ENCODE data around the gene PAF1.

GRCh38 chr19:39336483-39336882 lies 54.4 kb downstream of the PAF1 start:
- TF ChIP-seq, protein P1, sequence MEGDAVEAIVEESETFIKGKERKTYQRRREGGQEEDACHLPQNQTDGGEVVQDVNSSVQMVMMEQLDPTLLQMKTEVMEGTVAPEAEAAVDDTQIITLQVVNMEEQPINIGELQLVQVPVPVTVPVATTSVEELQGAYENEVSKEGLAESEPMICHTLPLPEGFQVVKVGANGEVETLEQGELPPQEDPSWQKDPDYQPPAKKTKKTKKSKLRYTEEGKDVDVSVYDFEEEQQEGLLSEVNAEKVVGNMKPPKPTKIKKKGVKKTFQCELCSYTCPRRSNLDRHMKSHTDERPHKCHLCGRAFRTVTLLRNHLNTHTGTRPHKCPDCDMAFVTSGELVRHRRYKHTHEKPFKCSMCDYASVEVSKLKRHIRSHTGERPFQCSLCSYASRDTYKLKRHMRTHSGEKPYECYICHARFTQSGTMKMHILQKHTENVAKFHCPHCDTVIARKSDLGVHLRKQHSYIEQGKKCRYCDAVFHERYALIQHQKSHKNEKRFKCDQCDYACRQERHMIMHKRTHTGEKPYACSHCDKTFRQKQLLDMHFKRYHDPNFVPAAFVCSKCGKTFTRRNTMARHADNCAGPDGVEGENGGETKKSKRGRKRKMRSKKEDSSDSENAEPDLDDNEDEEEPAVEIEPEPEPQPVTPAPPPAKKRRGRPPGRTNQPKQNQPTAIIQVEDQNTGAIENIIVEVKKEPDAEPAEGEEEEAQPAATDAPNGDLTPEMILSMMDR (IDR thresholded peaks at IDR 0.05), result no peak
- TF ChIP-seq ZFX (IDR thresholded peaks at IDR 0.05; ENCODE audit: borderline replicate concordance), result no peak

Data from 22Rv1 (cell line).